SK-N-SH treated with all-trans-retinoic acid at 6 μM for 48 hours (cell line): ENCODE data around the gene PIM3.

ENCODE experiments used
- ATAC-seq: fragments of 200-7000 bp; cut with Tn5 transposase; 3 replicates; pipeline ENCODE4 v1.9.1; 2020; ENCODE audit warnings: mild to moderate bottlenecking, moderate library complexity
- ARNTL ChIP-seq: fragments of 450-650 bp; formaldehyde crosslinking; IDR thresholded peaks from 2 replicates; pipeline ENCODE4 v1.5.0; 2020; ENCODE audit warnings: low read depth, mild to moderate bottlenecking, moderate library complexity, borderline replicate concordance
- BACH2 ChIP-seq: fragments of 250-450 bp; sonication (Bioruptor Pico); IDR thresholded peaks from 2 replicates; pipeline ENCODE4 v1.9.0; 2021; ENCODE audit warnings: mild to moderate bottlenecking, borderline replicate concordance
- CSDC2 ChIP-seq: fragments of 250-450 bp; sonication (Bioruptor Pico); IDR thresholded peaks from 2 replicates; pipeline ENCODE4 v1.5.0; 2020; ENCODE audit warnings: mild to moderate bottlenecking, moderate library complexity
- ESRRG ChIP-seq: fragments of 250-450 bp; sonication (Bioruptor Pico); IDR thresholded peaks from 2 replicates; pipeline ENCODE4 v1.6.1; 2021; ENCODE audit warnings: mild to moderate bottlenecking
- GLIS3 ChIP-seq: fragments of 250-450 bp; sonication (Bioruptor Pico); IDR thresholded peaks from 2 replicates; pipeline ENCODE4 v1.5.0; 2020; ENCODE audit warnings: mild to moderate bottlenecking, moderate library complexity
- ISL1 ChIP-seq: fragments of 250-450 bp; sonication (Bioruptor Pico); IDR thresholded peaks from 2 replicates; pipeline ENCODE4 v2.1.2; 2022; ENCODE audit warnings: mild to moderate bottlenecking, moderate library complexity
- OSR1 ChIP-seq: fragments of 250-450 bp; sonication (Bioruptor Pico); IDR thresholded peaks from 2 replicates; pipeline ENCODE4 v1.8.0; 2022; ENCODE audit warnings: moderate library complexity, mild to moderate bottlenecking, inconsistent platforms
- PPARA ChIP-seq: fragments of 250-450 bp; sonication (Bioruptor Pico); IDR thresholded peaks from 2 replicates; pipeline ENCODE4 v1.5.0; 2020; ENCODE audit warnings: mild to moderate bottlenecking, borderline replicate concordance
- RARB ChIP-seq: fragments of 250-450 bp; sonication (Bioruptor Pico); IDR thresholded peaks from 2 replicates; pipeline ENCODE4 v1.8.0; 2021; ENCODE audit warnings: mild to moderate bottlenecking, moderate library complexity
- SNAI2 ChIP-seq: fragments of 250-450 bp; sonication (Bioruptor Pico); IDR thresholded peaks from 2 replicates; pipeline ENCODE4 v1.5.0; 2020; ENCODE audit warnings: mild to moderate bottlenecking, moderate library complexity
- TCF4 ChIP-seq: fragments of 250-450 bp; sonication (Bioruptor Pico); IDR thresholded peaks from 2 replicates; pipeline ENCODE4 v1.8.0; 2021; ENCODE audit warnings: mild to moderate bottlenecking, moderate library complexity, borderline replicate concordance
- TOX ChIP-seq: fragments of 250-450 bp; sonication (Bioruptor Pico); IDR thresholded peaks from 2 replicates; pipeline ENCODE4 v1.8.0; 2021; ENCODE audit warnings: mild to moderate bottlenecking, moderate library complexity, borderline replicate concordance
- ZC3H10 ChIP-seq: fragments of 250-450 bp; sonication (Bioruptor Pico); IDR thresholded peaks from 2 replicates; pipeline ENCODE4 v1.5.1; 2021; ENCODE audit warnings: mild to moderate bottlenecking, moderate library complexity
- ZFP3 ChIP-seq: fragments of 250-450 bp; sonication (Bioruptor Pico); IDR thresholded peaks from 2 replicates; pipeline ENCODE4 v1.5.0; 2020; ENCODE audit warnings: mild to moderate bottlenecking, moderate library complexity
- ZFP30 ChIP-seq: fragments of 450-650 bp; formaldehyde crosslinking; IDR thresholded peaks from 2 replicates; pipeline ENCODE4 v1.5.0; 2022; ENCODE audit warnings: mild to moderate bottlenecking, moderate library complexity
- ZNF565 ChIP-seq: fragments of 450-650 bp; formaldehyde crosslinking; conservative IDR thresholded peaks from 2 replicates; pipeline ENCODE4 v1.5.0; 2020; ENCODE audit warnings: low read depth, mild to moderate bottlenecking, moderate library complexity
- ZNF70 ChIP-seq: fragments of 450-650 bp; formaldehyde crosslinking; IDR thresholded peaks from 2 replicates; pipeline ENCODE4 v1.5.0; 2020; ENCODE audit warnings: mild to moderate bottlenecking, moderate library complexity
- ZNF8 ChIP-seq: fragments of 450-650 bp; formaldehyde crosslinking; IDR thresholded peaks from 2 replicates; pipeline ENCODE4 v1.5.0; 2020; ENCODE audit warnings: mild to moderate bottlenecking, moderate library complexity
- TF ChIP-seq, protein P1 (sequence below): fragments of 250-450 bp; sonication (Bioruptor Pico); IDR thresholded peaks from 2 replicates; pipeline ENCODE4 v1.8.0; 2021; ENCODE audit warnings: low read depth, mild to moderate bottlenecking, moderate library complexity, borderline replicate concordance
- TF ChIP-seq, protein P2 (sequence below): fragments of 250-450 bp; sonication (Bioruptor Pico); IDR thresholded peaks from 2 replicates; pipeline ENCODE4 v1.5.1; 2020; ENCODE audit warnings: low read depth, mild to moderate bottlenecking, moderate library complexity
- TF ChIP-seq, protein P3 (sequence below): fragments of 250-450 bp; sonication (Bioruptor Pico); IDR thresholded peaks from 2 replicates; pipeline ENCODE4 v1.5.1; 2021; ENCODE audit warnings: mild to moderate bottlenecking, moderate library complexity

The PIM3 gene

GRCh38 chr22:49966774-49967705 lies 6.5 kb downstream of the PIM3 start (continued):
- TF ChIP-seq, protein P1, sequence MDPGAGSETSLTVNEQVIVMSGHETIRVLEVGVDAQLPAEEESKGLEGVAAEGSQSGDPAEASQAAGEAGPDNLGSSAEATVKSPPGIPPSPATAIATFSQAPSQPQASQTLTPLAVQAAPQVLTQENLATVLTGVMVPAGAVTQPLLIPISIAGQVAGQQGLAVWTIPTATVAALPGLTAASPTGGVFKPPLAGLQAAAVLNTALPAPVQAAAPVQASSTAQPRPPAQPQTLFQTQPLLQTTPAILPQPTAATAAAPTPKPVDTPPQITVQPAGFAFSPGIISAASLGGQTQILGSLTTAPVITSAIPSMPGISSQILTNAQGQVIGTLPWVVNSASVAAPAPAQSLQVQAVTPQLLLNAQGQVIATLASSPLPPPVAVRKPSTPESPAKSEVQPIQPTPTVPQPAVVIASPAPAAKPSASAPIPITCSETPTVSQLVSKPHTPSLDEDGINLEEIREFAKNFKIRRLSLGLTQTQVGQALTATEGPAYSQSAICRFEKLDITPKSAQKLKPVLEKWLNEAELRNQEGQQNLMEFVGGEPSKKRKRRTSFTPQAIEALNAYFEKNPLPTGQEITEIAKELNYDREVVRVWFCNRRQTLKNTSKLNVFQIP (CRISPR knock-in tag): no peak
- TF ChIP-seq TOX (CRISPR knock-in tag): no peak
- no peak for TF ChIP-seq SNAI2 (CRISPR knock-in tag)
- TF ChIP-seq ZFP3 (CRISPR knock-in tag): no peak
- TF ChIP-seq PPARA (CRISPR knock-in tag): no peak
- TF ChIP-seq ARNTL (CRISPR knock-in tag): no peak
- no peak for TF ChIP-seq OSR1
- no peak for TF ChIP-seq BACH2 (CRISPR knock-in tag)

DNA sequence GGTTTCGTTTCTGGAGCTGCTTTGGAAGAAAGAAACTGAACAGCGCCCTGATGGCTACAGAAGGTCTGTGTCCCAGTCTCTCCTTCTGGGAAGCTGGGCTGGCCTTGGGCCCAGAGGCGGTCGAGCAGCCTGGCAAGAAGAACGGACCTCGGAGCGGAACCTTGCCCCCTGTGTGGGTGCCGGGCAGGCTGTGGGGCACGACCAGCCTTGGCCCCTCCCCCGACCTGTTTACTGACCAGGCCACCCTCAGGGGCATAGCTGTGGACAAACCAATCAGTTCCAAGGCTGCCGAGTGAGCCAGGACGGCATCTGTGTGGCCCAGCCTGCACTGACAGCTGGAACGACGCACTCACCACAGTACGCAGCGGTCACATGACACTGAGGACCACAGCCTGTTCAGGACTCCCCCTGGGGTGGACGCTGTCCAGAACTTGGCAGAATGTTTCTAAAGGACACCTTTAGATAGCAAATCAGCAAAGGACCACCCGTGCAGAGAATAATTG lies 7.2 kb downstream of the PIM3 start:
- no peak for ATAC-seq
- no peak for TF ChIP-seq ISL1
- TF ChIP-seq, protein P2, sequence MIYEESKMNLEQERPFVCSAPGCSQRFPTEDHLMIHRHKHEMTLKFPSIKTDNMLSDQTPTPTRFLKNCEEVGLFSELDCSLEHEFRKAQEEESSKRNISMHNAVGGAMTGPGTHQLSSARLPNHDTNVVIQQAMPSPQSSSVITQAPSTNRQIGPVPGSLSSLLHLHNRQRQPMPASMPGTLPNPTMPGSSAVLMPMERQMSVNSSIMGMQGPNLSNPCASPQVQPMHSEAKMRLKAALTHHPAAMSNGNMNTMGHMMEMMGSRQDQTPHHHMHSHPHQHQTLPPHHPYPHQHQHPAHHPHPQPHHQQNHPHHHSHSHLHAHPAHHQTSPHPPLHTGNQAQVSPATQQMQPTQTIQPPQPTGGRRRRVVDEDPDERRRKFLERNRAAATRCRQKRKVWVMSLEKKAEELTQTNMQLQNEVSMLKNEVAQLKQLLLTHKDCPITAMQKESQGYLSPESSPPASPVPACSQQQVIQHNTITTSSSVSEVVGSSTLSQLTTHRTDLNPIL (CRISPR knock-in tag): no peak
- TF ChIP-seq ZC3H10: no peak

- no peak for ATAC-seq
Observed at GRCh38 chr22:49968313-49968830, 7.8 kb downstream of the PIM3 start.

DNA sequence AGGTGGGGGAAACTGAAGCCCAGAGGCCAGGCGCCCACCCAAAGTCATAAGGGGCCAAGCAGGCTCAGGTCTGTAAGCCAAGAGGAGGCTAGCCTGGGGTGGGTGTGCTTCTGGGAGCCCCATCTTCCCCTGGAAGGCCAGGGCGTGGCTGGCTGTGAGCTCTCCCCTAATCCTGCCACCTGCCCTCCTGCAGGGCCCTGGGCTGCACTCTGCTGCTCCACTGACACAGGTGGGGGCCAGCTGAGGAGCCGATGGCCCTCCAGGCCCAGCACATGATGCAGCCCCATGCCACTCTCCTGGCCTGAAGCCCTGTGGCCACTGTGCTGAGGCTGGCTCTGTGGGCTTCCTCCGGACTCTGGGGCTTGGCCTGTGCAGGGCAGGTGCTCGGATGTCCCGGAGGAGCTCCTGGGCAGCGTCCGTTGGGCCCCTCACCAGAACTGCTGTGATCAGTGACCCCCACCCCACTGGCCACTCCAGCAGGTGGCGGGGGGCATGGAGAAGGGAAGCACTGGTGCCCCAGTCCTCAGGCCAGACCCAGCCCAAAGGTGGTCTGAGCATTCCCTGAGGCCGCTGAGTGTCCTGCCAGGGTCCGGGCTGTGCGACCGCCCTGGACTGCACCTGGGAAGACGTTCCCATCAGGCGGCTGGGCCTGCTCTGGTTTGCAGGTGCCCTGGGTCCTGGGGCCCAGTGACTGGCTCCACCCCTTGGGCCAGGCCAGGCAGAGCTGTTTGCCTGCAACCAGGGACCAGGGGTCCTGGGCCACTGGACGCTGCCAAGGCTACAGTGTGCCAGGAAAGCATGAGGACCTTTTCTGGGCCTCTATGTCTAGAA lies 8.5 kb downstream of the PIM3 start:
- TF ChIP-seq SNAI2 (CRISPR knock-in tag) (no peak), TOX (CRISPR knock-in tag) (no peak), ZNF565 (CRISPR knock-in tag) (no peak), TCF4 (CRISPR knock-in tag) (no peak), PPARA (CRISPR knock-in tag) (no peak), CSDC2 (no peak), ZC3H10 (no peak), BACH2 (CRISPR knock-in tag) (no peak)
- ATAC-seq: no peak

More at GRCh38 chr22:49968313-49968830, 7.8 kb downstream of the PIM3 start:
- TF ChIP-seq RARB (CRISPR knock-in tag) (no peak), ZFP30 (CRISPR knock-in tag) (no peak), ZNF565 (CRISPR knock-in tag) (no peak), OSR1 (no peak), GLIS3 (CRISPR knock-in tag) (no peak), CSDC2 (no peak), BACH2 (CRISPR knock-in tag) (no peak), ESRRG (CRISPR knock-in tag) (no peak), TOX (CRISPR knock-in tag) (no peak), TCF4 (CRISPR knock-in tag) (no peak), PPARA (CRISPR knock-in tag) (no peak), ZC3H10 (no peak), ZFP3 (CRISPR knock-in tag) (no peak), ARNTL (CRISPR knock-in tag) (no peak), ZNF8 (CRISPR knock-in tag) (no peak), ZNF70 (CRISPR knock-in tag) (no peak), SNAI2 (CRISPR knock-in tag) (no peak)
- TF ChIP-seq, protein P1 (CRISPR knock-in tag): no peak
- TF ChIP-seq, protein P3, sequence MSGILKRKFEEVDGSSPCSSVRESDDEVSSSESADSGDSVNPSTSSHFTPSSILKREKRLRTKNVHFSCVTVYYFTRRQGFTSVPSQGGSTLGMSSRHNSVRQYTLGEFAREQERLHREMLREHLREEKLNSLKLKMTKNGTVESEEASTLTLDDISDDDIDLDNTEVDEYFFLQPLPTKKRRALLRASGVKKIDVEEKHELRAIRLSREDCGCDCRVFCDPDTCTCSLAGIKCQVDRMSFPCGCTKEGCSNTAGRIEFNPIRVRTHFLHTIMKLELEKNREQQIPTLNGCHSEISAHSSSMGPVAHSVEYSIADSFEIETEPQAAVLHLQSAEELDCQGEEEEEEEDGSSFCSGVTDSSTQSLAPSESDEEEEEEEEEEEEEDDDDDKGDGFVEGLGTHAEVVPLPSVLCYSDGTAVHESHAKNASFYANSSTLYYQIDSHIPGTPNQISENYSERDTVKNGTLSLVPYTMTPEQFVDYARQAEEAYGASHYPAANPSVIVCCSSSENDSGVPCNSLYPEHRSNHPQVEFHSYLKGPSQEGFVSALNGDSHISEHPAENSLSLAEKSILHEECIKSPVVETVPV (CRISPR knock-in tag): no peak
